GM23338 (cell line): ENCODE data around the gene STAT5B. TPM values are rescaled to one million over a fixed set of nuclear protein-coding genes. Genes with fewer than 3 reads are reported as not detected.

Source experiments
- ATAC-seq: fragments of 200-7000 bp; cut with Tn5 transposase; 3 replicates; pipeline ENCODE4 v1.9.1; 2020
- DNase-seq: peaks from one replicate; pipeline ENCODE4 v3.0.0-alpha.2; 2015; ENCODE audit warnings: low spot score
- H2AFZ ChIP-seq: fragments of 200-600 bp; sonication (generic); 2 replicates; pipeline ENCODE4 v1.8.0; 2016; ENCODE audit warnings: antibody characterized with exemption, mild to moderate bottlenecking, moderate library complexity
- H3F3A ChIP-seq: fragments of 200-600 bp; sonication (generic); replicated peaks from 2 replicates; pipeline ENCODE4 v1.8.0; 2017; ENCODE audit warnings: antibody characterized with exemption, mixed run types, low read depth
- H3K27ac ChIP-seq: fragments of 200-600 bp; sonication (generic); 2 replicates; pipeline ENCODE4 v1.6.1; 2016; ENCODE audit warnings: low read depth
- H3K27me3 ChIP-seq: fragments of 200-600 bp; sonication (generic); 2 replicates; pipeline ENCODE4 v1.8.0; 2016; ENCODE audit warnings: mild to moderate bottlenecking, mixed run types, moderate library complexity; ENCODE audit not compliant: insufficient read depth
- H3K36me3 ChIP-seq: fragments of 200-600 bp; sonication (generic); 2 replicates; pipeline ENCODE4 v1.8.0; 2016; ENCODE audit warnings: mild to moderate bottlenecking; ENCODE audit not compliant: insufficient read depth
- H3K4me1 ChIP-seq: fragments of 200-600 bp; sonication (generic); 2 replicates; pipeline ENCODE4 v1.8.0; 2016; ENCODE audit warnings: mild to moderate bottlenecking, moderate library complexity; ENCODE audit not compliant: insufficient read depth
- H3K4me2 ChIP-seq: fragments of 200-600 bp; sonication (generic); 2 replicates; pipeline ENCODE4 v1.7.1; 2017; ENCODE audit warnings: mixed run types
- H3K4me3 ChIP-seq: fragments of 200-600 bp; sonication (generic); 2 replicates; pipeline ENCODE4 v1.6.1; 2016; ENCODE audit warnings: mixed run types
- H3K79me2 ChIP-seq: fragments of 200-600 bp; sonication (generic); replicated peaks from 2 replicates; pipeline ENCODE4 v1.8.0; 2017; ENCODE audit warnings: mild to moderate bottlenecking; ENCODE audit not compliant: insufficient read depth
- H3K9me2 ChIP-seq: fragments of 200-600 bp; sonication (generic); 2 replicates; pipeline ENCODE4 v1.8.0; 2017; ENCODE audit not compliant: insufficient read depth
- H4K20me1 ChIP-seq: fragments of 200-600 bp; sonication (generic); replicated peaks from 2 replicates; pipeline ENCODE4 v1.8.0; 2017; ENCODE audit warnings: mild to moderate bottlenecking; ENCODE audit not compliant: insufficient read depth
- H3K27ac Mint-ChIP-seq: 2 replicates; pipeline ENCODE4 v1.8.0; 2020; ENCODE audit warnings: inconsistent platforms, mild to moderate bottlenecking, moderate library complexity, mixed read lengths
- H3K27me3 Mint-ChIP-seq: 3 replicates; pipeline ENCODE4 v1.8.0; 2022; ENCODE audit warnings: low read depth, mild to moderate bottlenecking, moderate library complexity, mixed read lengths, inconsistent platforms; ENCODE audit not compliant: insufficient read depth, poor library complexity
- H3K36me3 Mint-ChIP-seq: 3 replicates; pipeline ENCODE4 v1.8.0; 2021; ENCODE audit warnings: low read depth, mild to moderate bottlenecking, inconsistent platforms, moderate library complexity, mixed read lengths
- H3K4me1 Mint-ChIP-seq: 3 replicates; pipeline ENCODE4 v1.8.0; 2020; ENCODE audit warnings: mild to moderate bottlenecking, inconsistent platforms, mixed read lengths
- H3K4me3 Mint-ChIP-seq: 3 replicates; pipeline ENCODE4 v1.8.0; 2021; ENCODE audit warnings: moderate library complexity, mild to moderate bottlenecking, inconsistent platforms, mixed read lengths
- H3K9me3 Mint-ChIP-seq: 3 replicates; pipeline ENCODE4 v1.8.0; 2020; ENCODE audit warnings: moderate library complexity, mild to moderate bottlenecking, inconsistent platforms, mixed read lengths
- CREB1 ChIP-seq: fragments of 250-450 bp; sonication (Bioruptor Pico); IDR thresholded peaks from 2 replicates; pipeline ENCODE4 v1.5.0; 2020; ENCODE audit warnings: low read depth, mild to moderate bottlenecking, moderate library complexity
- ETS1 ChIP-seq: IDR thresholded peaks from 2 replicates; pipeline ENCODE4 v1.6.1; 2016; ENCODE audit warnings: antibody characterized with exemption
- EZH2phosphoT487 ChIP-seq: fragments of 200-600 bp; sonication (generic); IDR thresholded peaks from one replicate; pipeline ENCODE4 v1.8.1; 2018; ENCODE audit warnings: antibody characterized with exemption; ENCODE audit not compliant: unreplicated experiment
- JUNB ChIP-seq: IDR thresholded peaks from one replicate; pipeline ENCODE4 v1.6.1; 2016; ENCODE audit warnings: antibody characterized with exemption; ENCODE audit not compliant: unreplicated experiment
- NANOG ChIP-seq: IDR thresholded peaks from 2 replicates; pipeline ENCODE4 v1.6.1; 2016; ENCODE audit warnings: antibody characterized with exemption, borderline replicate concordance
- REST ChIP-seq: IDR thresholded peaks from one replicate; pipeline ENCODE4 v1.6.1; 2018; ENCODE audit warnings: antibody characterized with exemption; ENCODE audit not compliant: unreplicated experiment
- STAT1 ChIP-seq: IDR thresholded peaks from one replicate; pipeline ENCODE4 v1.6.1; 2016; ENCODE audit warnings: antibody characterized with exemption; ENCODE audit not compliant: unreplicated experiment
- ZNF114 ChIP-seq: fragments of 250-450 bp; sonication (Bioruptor Pico); IDR thresholded peaks from 2 replicates; pipeline ENCODE4 v1.5.0; 2020; ENCODE audit warnings: mild to moderate bottlenecking, moderate library complexity
- ZNF331 ChIP-seq: fragments of 250-450 bp; sonication (Bioruptor Pico); IDR thresholded peaks from 2 replicates; pipeline ENCODE4 v1.5.0; 2020; ENCODE audit warnings: low read depth, mild to moderate bottlenecking, moderate library complexity
- polyA plus RNA-seq: library from polyadenylated mRNA; unstranded; fragments of >200 nt; fragmentation: Nextera tagmentation; extraction: Ambion mirVana; gene quantifications from 2 replicates; pipeline ENCODE4 v1.2.1, GENCODE V29; 2016
- total RNA-seq: library from RNA; depleted of rRNA; stranded (reverse); fragments of >200 nt; shearing (Covaris generic); gene quantifications from 2 replicates; pipeline ENCODE4 v1.2.3, GENCODE V29; 2014
- TF ChIP-seq, protein P1 (sequence below), 2 experiments: fragments of 200-600 bp in 1 of 2; sonication (generic) in 1 of 2; conservative IDR thresholded peaks; 2 replicates each; pipeline versions ENCODE4 v1.5.1 to v1.6.1; 2016 to 2017; ENCODE audit warnings: antibody characterized with exemption in 2 of 2, low read depth in 2 of 2, mild to moderate bottlenecking in 2 of 2, moderate library complexity in 1 of 2

Gene STAT5B
- total and polyA plus RNA-seq, 2 experiments from 2014 or later: 13.9 to 60.5 TPM

DNA sequence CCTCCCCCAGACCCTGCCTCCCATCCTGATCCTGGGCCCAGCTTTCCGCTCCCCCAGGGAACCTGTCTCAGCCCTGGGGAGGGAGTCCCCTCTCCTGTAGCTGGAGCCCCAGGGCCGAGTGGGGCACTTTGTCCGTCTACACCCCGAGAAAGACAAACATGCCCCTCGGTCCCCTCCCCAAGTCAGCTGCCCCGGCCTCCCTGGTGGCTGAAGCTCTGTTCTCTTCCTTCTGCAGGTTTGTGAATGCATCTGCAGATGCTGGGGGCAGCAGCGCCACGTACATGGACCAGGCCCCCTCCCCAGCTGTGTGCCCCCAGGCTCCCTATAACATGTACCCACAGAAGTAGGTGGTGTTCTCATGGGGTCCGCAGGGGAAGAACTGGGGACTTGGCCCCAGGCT is 33.0 kb upstream of the STAT5B start (continued):
- no peak for TF ChIP-seq REST
- no peak for TF ChIP-seq EZH2phosphoT487
- no peak for TF ChIP-seq ZNF114
- TF ChIP-seq STAT1: no peak
- TF ChIP-seq, protein P1, sequence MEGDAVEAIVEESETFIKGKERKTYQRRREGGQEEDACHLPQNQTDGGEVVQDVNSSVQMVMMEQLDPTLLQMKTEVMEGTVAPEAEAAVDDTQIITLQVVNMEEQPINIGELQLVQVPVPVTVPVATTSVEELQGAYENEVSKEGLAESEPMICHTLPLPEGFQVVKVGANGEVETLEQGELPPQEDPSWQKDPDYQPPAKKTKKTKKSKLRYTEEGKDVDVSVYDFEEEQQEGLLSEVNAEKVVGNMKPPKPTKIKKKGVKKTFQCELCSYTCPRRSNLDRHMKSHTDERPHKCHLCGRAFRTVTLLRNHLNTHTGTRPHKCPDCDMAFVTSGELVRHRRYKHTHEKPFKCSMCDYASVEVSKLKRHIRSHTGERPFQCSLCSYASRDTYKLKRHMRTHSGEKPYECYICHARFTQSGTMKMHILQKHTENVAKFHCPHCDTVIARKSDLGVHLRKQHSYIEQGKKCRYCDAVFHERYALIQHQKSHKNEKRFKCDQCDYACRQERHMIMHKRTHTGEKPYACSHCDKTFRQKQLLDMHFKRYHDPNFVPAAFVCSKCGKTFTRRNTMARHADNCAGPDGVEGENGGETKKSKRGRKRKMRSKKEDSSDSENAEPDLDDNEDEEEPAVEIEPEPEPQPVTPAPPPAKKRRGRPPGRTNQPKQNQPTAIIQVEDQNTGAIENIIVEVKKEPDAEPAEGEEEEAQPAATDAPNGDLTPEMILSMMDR (conservative IDR thresholded peaks at IDR 0.05; ENCODE audit: low read depth in 2 of 2): no peak

GRCh38 chr17:42308446-42308845 is 32.3 kb upstream of the STAT5B start:
- no peaks in the 10 kb centered on the region for H3K36me3 ChIP-seq

GRCh38 chr17:42307362-42307927 is 31.3 kb upstream of the STAT5B start:
- Histone ChIP-seq H2AFZ (no peak overlapping the region), H3K4me1 (peaks cover 16% of the 10 kb centered on the region), H4K20me1 (no peaks in the 10 kb centered on the region), H3K27me3 (no peaks in the 10 kb centered on the region), H3K9me2 (no peaks in the 10 kb centered on the region), H3F3A (peaks cover 5% of the 10 kb centered on the region; the same call in 1 of the 2 replicates), H3K79me2 (no peaks in the 10 kb centered on the region), H3K27ac (no peak overlapping the region), H3K36me3 (no peaks in the 10 kb centered on the region), H3K4me3 (no peak overlapping the region), H3K4me2 (no peak overlapping the region)
- no peaks in the 10 kb centered on the region; the same call in 2 of the 3 replicates for H3K36me3 Mint-ChIP-seq
- H3K4me1 Mint-ChIP-seq: peaks cover 29% of the 10 kb centered on the region
- H3K27ac Mint-ChIP-seq: no peak overlapping the region
- H3K27me3 Mint-ChIP-seq: peaks cover 25% of the 10 kb centered on the region
- H3K4me3 Mint-ChIP-seq: no peak overlapping the region
- no peak for DNase-seq
- ATAC-seq: no peak
- no peaks in the 10 kb centered on the region; the same call in 2 of the 3 replicates for H3K9me3 Mint-ChIP-seq
- TF ChIP-seq ZNF331 (CRISPR knock-in tag) (no peak), JUNB (no peak), NANOG (no peak), STAT1 (no peak), ETS1 (no peak), EZH2phosphoT487 (no peak)
- TF ChIP-seq, protein P1 (conservative IDR thresholded peaks at IDR 0.05; ENCODE audit: low read depth in 2 of 2): no peak

More at GRCh38 chr17:42308446-42308845, 32.3 kb upstream of the STAT5B start:
- Histone ChIP-seq H3K4me1 (peaks cover 19% of the 10 kb centered on the region), H4K20me1 (no peaks in the 10 kb centered on the region), H3K4me3 (no peak overlapping the region), H3K79me2 (no peaks in the 10 kb centered on the region), H3F3A (peaks cover 8% of the 10 kb centered on the region), H3K4me2 (no peak overlapping the region), H3K27ac (no peak overlapping the region), H3K9me2 (no peaks in the 10 kb centered on the region), H2AFZ (no peak overlapping the region), H3K27me3 (no peaks in the 10 kb centered on the region)
- Mint-ChIP-seq H3K36me3 (no peaks in the 10 kb centered on the region; the same call in 2 of the 3 replicates), H3K9me3 (no peaks in the 10 kb centered on the region; the same call in 2 of the 3 replicates), H3K27me3 (peaks cover 24% of the 10 kb centered on the region), H3K4me1 (peaks cover 31% of the 10 kb centered on the region), H3K27ac (no peak overlapping the region), H3K4me3 (no peak overlapping the region; the same call in 2 of the 3 replicates)
- no peak for TF ChIP-seq CREB1
- no peak for TF ChIP-seq ZNF114
- TF ChIP-seq NANOG: no peak
- ATAC-seq (no peak), DNase-seq (no peak)
